NCI-H345 treated with DMSO at 0.1 percent for 48 hours (cell line): ENCODE data around the gene SMG9.
"Not testable (repeated sequence)": the region's sequence is repeated elsewhere in the genome, so short reads cannot be mapped to it uniquely, and the experiment has no call there.

Experiments used
- DNase-seq: peaks from one replicate; lab custom pipeline; 2025; ENCODE audit not compliant: unreplicated experiment; lab: John Stamatoyannopoulos, UW

SMG9 gene

GRCh38 chr19:43695985-43696704 is 58.6 kb downstream of the SMG9 start:
- DNase-seq = no peak

- no peak for DNase-seq
These were observed 60.2 kb downstream of the SMG9 start for GRCh38 chr19:43694553-43694952.

- DNase-seq = no peak
These were observed 61.9 kb downstream of the SMG9 start for GRCh38 chr19:43692877-43693276.

DNA sequence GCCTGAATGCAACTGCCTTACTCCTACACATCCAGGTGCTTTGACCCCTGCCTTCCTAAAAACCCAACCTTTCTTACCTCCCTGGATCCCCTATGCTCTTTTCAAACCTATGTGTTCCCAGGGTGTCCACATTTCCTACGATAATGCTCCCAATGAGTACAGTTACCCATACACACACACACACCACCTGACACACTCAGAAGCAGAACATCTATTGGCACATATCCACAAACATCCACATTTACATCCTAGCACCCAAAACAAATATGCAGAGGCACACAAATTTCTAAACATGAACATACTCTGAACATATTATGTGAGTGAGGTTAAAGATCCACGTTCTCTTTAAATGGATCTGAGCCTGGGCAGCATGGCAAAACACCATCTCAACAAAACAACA is 62.4 kb downstream of the SMG9 start:
- DNase-seq = no peak

- DNase-seq = no peak
These were observed 63.0 kb downstream of the SMG9 start for GRCh38 chr19:43691755-43692154.

- no peak for DNase-seq
These were observed 63.9 kb downstream of the SMG9 start for GRCh38 chr19:43690890-43691289.

- DNase-seq = no peak
These were observed 64.3 kb downstream of the SMG9 start for GRCh38 chr19:43690444-43690843.

DNA sequence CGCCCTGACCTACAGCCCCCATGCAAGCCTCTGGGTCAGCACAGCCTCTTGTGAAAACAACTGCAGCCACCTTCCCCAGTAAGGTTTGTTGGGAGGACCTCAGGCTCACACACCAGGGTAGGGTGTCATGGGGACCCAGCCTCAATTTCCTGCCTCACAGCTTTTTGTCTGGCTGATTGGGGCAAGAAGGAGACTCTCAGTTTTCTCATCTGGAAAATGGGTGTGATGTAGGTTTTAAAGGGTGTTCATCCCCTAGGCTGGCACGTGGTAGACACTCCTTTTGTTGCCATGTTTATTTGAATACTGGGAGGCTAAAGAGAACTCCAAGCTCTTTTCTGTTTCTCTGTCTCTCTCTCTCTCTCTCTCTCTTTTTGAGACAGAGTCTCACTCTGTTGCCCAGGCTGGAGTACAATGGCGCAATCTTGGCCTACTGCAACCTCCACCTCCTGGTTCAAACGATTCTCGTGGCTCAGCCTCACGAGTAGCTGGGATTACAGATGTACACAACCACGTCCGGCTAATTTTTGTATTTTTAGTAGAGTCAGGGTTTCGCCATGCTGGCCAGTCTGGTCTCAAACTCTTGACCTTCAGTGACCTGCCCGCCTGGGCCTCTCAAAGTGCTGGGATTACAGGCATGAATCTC is 66.6 kb downstream of the SMG9 start:
- DNase-seq = no peak

GRCh38 chr19:43687660-43687997 is 67.1 kb downstream of the SMG9 start:
- DNase-seq = no peak

- no peak for DNase-seq
These were observed 70.4 kb downstream of the SMG9 start for GRCh38 chr19:43684326-43684725.

DNA sequence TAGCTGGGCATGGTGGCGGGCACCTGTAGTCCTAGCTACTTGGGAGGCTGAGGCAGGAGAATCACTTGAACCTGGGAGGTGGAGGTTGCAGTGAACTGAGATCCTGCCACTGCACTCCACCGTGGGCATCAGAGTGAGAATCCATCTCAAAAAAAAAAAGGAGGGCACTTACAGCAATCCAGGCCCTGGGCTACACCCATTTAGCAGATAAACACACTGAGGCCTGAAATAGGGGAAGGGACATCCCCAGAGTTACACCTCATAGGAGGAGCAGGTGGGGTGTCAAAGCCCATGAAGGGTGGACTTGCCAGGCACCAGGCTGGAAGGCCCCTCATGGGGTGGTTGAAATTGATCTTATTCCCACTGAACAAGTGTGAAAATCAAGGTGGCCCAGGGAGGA is 70.9 kb downstream of the SMG9 start:
- DNase-seq = no peak

DNA sequence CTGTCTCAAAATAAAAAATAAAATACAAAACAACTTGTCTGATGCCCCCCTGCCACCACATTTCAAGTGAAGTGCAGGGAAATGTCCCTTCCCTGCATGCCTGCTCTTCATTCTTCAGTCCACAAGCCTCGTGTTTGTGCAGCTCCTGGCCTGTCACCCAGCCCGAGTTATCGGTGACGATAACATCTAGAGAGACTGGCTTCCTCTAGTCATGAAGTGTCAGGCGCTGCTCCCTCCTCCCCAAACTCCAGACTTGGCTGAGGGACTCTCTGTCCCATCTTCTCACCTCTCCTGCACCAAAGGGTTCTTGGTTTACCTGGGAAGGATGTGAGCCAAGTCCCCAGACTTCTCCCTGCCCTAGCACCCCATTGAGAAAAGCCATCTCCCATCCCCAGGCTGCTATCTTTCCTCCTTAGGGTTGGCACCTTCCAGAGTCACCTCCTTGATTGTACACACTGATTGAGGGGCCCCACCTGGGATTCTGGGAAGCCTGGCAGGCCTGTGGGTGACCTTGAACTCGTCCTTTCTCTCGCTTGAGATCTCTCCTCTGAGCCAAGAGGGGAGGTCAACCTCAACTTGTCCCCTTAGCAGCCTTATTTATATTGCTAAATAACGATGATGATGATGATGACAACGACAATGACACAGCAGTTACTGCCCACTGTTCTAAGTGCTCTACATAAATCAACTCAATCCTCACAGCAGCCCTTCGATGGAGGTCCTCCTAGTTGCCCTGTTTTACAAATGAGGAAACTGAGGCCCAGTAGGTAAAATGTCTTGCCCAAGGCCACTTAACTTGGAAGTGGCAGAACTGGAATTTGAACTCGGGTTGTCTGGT is 71.7 kb downstream of the SMG9 start:
- no peak for DNase-seq

DNA sequence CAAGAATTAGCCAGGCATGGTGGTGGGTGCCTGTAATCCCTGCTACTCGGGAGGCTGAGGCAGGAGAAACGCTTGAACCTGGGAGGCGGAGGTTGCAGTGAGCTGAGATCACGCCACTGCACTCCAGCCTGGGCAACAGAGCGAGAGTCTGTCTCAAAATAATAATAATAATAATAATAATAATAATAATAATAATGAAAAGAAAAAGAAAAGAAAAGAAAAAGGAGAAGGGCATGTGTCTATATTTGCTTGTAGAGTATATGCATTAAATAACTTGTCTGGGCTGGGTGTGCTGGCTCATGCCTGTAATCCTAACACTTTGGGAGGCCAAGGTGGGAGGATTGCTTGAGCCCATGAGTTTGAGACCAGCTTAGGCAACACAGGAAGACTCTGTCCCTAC is 72.5 kb downstream of the SMG9 start:
- DNase-seq = not testable (repeated sequence)

GRCh38 chr19:43681821-43682220 is 72.9 kb downstream of the SMG9 start:
- DNase-seq = no peak

- no peak for DNase-seq
These were observed 76.1 kb downstream of the SMG9 start for GRCh38 chr19:43678512-43679261.
